ENCODE measurements around the gene NDUFS4.

DNA sequence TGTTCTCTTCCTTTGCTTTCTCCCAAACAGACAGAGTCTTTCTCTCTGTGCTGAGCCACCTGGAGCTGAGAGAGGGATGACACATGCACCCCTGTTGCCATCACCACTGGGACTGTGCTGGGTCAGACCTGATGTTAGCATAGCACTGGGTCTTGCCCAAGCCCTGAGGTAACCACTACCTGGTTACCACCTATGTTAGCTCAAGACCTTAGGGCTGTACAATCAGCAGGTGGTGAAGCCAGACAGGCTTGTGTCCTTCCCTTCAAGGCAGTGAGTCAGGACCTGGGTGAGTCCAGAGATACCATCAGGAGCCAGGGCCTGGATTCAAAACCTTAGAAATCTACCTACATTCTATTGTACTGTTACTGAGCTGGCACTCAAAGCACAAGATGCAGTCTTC is 47.9 kb upstream of the NDUFS4 start:
- TF ChIP-seq, protein P1, sequence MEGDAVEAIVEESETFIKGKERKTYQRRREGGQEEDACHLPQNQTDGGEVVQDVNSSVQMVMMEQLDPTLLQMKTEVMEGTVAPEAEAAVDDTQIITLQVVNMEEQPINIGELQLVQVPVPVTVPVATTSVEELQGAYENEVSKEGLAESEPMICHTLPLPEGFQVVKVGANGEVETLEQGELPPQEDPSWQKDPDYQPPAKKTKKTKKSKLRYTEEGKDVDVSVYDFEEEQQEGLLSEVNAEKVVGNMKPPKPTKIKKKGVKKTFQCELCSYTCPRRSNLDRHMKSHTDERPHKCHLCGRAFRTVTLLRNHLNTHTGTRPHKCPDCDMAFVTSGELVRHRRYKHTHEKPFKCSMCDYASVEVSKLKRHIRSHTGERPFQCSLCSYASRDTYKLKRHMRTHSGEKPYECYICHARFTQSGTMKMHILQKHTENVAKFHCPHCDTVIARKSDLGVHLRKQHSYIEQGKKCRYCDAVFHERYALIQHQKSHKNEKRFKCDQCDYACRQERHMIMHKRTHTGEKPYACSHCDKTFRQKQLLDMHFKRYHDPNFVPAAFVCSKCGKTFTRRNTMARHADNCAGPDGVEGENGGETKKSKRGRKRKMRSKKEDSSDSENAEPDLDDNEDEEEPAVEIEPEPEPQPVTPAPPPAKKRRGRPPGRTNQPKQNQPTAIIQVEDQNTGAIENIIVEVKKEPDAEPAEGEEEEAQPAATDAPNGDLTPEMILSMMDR (IDR thresholded peaks at IDR 0.05; ENCODE audit: insufficient read depth, low read depth, low read length), result no peak
- TF ChIP-seq EZH2 (IDR thresholded peaks at IDR 0.05; ENCODE audit: insufficient read depth, low read length), result no peak

Measured in astrocyte (in vitro differentiated cells and primary cell).